ENCODE measurements around the gene YBX1.
"Not testable (repeated sequence)": the region's sequence is repeated elsewhere in the genome, so short reads cannot be mapped to it uniquely, and the experiment has no call there.

YBX1 gene

GRCh38 chr1:42748021-42748420, 65.8 kb downstream of the YBX1 start:
- DNase-seq (ENCODE audit: low read depth in 2 of 3, low spot score in 1 of 3): no peak

- DNase-seq (ENCODE audit: low read depth in 2 of 3, low spot score in 1 of 3): no peak
Observed at GRCh38 chr1:42748461-42749410, 66.5 kb downstream of the YBX1 start.

- DNase-seq (ENCODE audit: low read depth in 2 of 3, low spot score in 1 of 3): no peak
Observed at GRCh38 chr1:42750041-42750440, 67.8 kb downstream of the YBX1 start.

- not testable (repeated sequence) for DNase-seq (ENCODE audit: low read depth in 2 of 3, low spot score in 1 of 3)
Observed at GRCh38 chr1:42751511-42752070, 69.4 kb downstream of the YBX1 start.

DNA sequence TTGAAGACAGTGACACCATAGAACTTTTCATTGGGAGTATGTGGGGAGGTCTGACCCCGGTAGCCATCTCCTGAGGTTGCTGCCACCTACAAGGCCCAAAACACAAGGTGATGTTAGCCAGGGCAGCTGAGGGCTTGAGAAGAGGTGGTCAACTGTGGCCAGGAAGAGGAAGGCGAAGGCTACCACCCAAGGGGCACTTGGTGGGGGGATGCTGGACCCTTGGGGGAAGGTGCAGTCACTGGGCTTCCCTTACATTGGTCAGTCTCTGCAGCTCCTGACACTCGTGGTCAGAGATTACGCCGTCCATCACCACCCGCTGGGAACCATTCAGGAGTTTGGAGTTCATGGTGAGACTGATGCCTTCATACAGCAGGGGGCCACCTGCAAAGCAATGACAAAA, 70.1 kb downstream of the YBX1 start:
- no peak for DNase-seq (ENCODE audit: low read depth in 2 of 3, low spot score in 1 of 3)

- no peak for DNase-seq (ENCODE audit: low read depth in 2 of 3, low spot score in 1 of 3)
Observed at GRCh38 chr1:42753070-42753469, 70.9 kb downstream of the YBX1 start.
